Endodermal cell (in vitro differentiated cells): ENCODE measurements around the gene CACNA1D. TPM values are rescaled to one million over a fixed set of nuclear protein-coding genes. Genes with fewer than 3 reads are reported as not detected.

Experiments
- DNase-seq: peaks from one replicate; pipeline ENCODE4 v3.0.0-alpha.2; 2017
- H3K27ac ChIP-seq: 2 replicates; pipeline ENCODE4 v1.5.1; 2013; ENCODE audit warnings: mild to moderate bottlenecking, low read depth, low read length, moderate library complexity
- H3K27me3 ChIP-seq: 2 replicates; pipeline ENCODE4 v1.6.1; 2013; ENCODE audit warnings: mild to moderate bottlenecking, low read length, moderate library complexity; ENCODE audit not compliant: insufficient read depth, control insufficient read depth, poor library complexity, severe bottlenecking
- H3K36me3 ChIP-seq: 2 replicates; pipeline ENCODE4 v1.7.0; 2013; ENCODE audit warnings: mild to moderate bottlenecking, low read length, moderate library complexity; ENCODE audit not compliant: control insufficient read depth, insufficient read depth
- H3K4me1 ChIP-seq: one replicate; pipeline ENCODE4 v1.7.0; 2013; ENCODE audit warnings: low read length; ENCODE audit not compliant: control insufficient read depth, insufficient read depth
- H3K4me3 ChIP-seq: 2 replicates; pipeline ENCODE4 v1.5.1; 2013; ENCODE audit warnings: mild to moderate bottlenecking, low read length, moderate library complexity
- H3K9ac ChIP-seq: 2 replicates; pipeline ENCODE4 v1.6.1; 2013; ENCODE audit warnings: mild to moderate bottlenecking, low read length, moderate library complexity; ENCODE audit not compliant: poor library complexity, severe bottlenecking; ENCODE audit errors: extremely low read depth
- H3K9me3 ChIP-seq: 2 replicates; pipeline ENCODE4 v1.6.1; 2013; ENCODE audit warnings: mild to moderate bottlenecking, low read length, moderate library complexity; ENCODE audit not compliant: control insufficient read depth
- H3K27ac Mint-ChIP-seq: 2 replicates; pipeline ENCODE4 v1.8.0; 2020; ENCODE audit warnings: mixed read lengths
- H3K27me3 Mint-ChIP-seq: 2 replicates; pipeline ENCODE4 v1.8.0; 2021; ENCODE audit warnings: mild to moderate bottlenecking, mixed read lengths; ENCODE audit not compliant: insufficient read depth
- H3K36me3 Mint-ChIP-seq: 2 replicates; pipeline ENCODE4 v1.8.0; 2020; ENCODE audit warnings: low read depth, mixed read lengths
- H3K4me1 Mint-ChIP-seq: 2 replicates; pipeline ENCODE4 v1.8.0; 2020; ENCODE audit warnings: mixed read lengths
- H3K4me3 Mint-ChIP-seq: 2 replicates; pipeline ENCODE4 v1.8.0; 2020; ENCODE audit warnings: mild to moderate bottlenecking, moderate library complexity, mixed read lengths
- H3K9me3 Mint-ChIP-seq: 2 replicates; pipeline ENCODE4 v1.8.0; 2020; ENCODE audit warnings: mild to moderate bottlenecking, mixed read lengths
- CTCF ChIP-seq: fragments of 200-600 bp; sonication (generic); conservative IDR thresholded peaks from 2 replicates; pipeline ENCODE4 v1.5.0; 2021; ENCODE audit warnings: antibody characterized with exemption, mild to moderate bottlenecking
- WGBS, 2 experiments: methylation state at CpG; one replicate each; pipeline versions ENCODE4 v1.1.5 to v1.1.7; 2013; ENCODE audit warnings: missing lambda C conversion rate in 2 of 2, mixed read lengths in 1 of 2; ENCODE audit not compliant: insufficient coverage in 1 of 2, insufficient read length in 1 of 2; 5-methylcytosine and 5-hydroxymethylcytosine counted together
- total RNA-seq, 2 donors: library from RNA; stranded (reverse); fragmentation: NEBNext Ultra II Directional in 1 of 2; extraction: Animal tissue kit (Norgen Biotek cat#: 25700) in 1 of 2; gene quantifications; 2 replicates in 1 of 2; 3 replicates in 1 of 2; pipeline ENCODE4 v1.2.1, GENCODE V29; 2021

CACNA1D gene
- total RNA-seq, 2 donors from 2014 or later: 2.2 to 3.8 TPM

GRCh38 chr3:53758846-53759245 is 264.4 kb downstream of the CACNA1D start:
- TF ChIP-seq CTCF: no peak
- no peak overlapping the region for H3K27ac ChIP-seq
- H3K9ac ChIP-seq: no peak overlapping the region
- Mint-ChIP-seq H3K27ac (no peak overlapping the region), H3K36me3 (no peaks in the 10 kb centered on the region), H3K9me3 (no peaks in the 10 kb centered on the region), H3K4me3 (no peak overlapping the region), H3K27me3 (no peaks in the 10 kb centered on the region), H3K4me1 (no peaks in the 10 kb centered on the region)
- no peaks in the 10 kb centered on the region for H3K9me3 ChIP-seq
- no peaks in the 10 kb centered on the region for H3K27me3 ChIP-seq
- no peak overlapping the region for H3K4me3 ChIP-seq
- no peaks in the 10 kb centered on the region for H3K36me3 ChIP-seq
- WGBS, 2 experiments: 63 to 94% methylated on average over 1 to 3 of the region's 3 CpGs
- DNase-seq: no peak
- H3K4me1 ChIP-seq: no peaks in the 10 kb centered on the region

GRCh38 chr3:53763353-53763752 is 268.9 kb downstream of the CACNA1D start:
- no peak overlapping the region for H3K27ac Mint-ChIP-seq
- 93% methylated on average over 7 of the region's 7 CpGs; no CpG with 5 or more reads in 1 of the 2 experiments for WGBS, 2 experiments
- H3K27me3 Mint-ChIP-seq: no peaks in the 10 kb centered on the region

GRCh38 chr3:53764026-53764775 is 269.8 kb downstream of the CACNA1D start:
- Histone ChIP-seq H3K4me1 (peaks cover 2% of the 10 kb centered on the region), H3K9me3 (no peaks in the 10 kb centered on the region), H3K4me3 (no peak overlapping the region), H3K36me3 (no peaks in the 10 kb centered on the region), H3K9ac (no peak overlapping the region), H3K27ac (no peak overlapping the region), H3K27me3 (no peaks in the 10 kb centered on the region)
- H3K36me3 Mint-ChIP-seq: no peaks in the 10 kb centered on the region
- TF ChIP-seq CTCF: peak; percentile 15
- 88 to 95% methylated on average over 8 to 14 of the region's 14 CpGs for WGBS, 2 experiments
- no peaks in the 10 kb centered on the region for H3K9me3 Mint-ChIP-seq
- no peak overlapping the region for H3K4me3 Mint-ChIP-seq
- peak; percentile 50 for DNase-seq
- no peak overlapping the region for H3K27ac Mint-ChIP-seq
- H3K27me3 Mint-ChIP-seq: no peaks in the 10 kb centered on the region
- peaks cover 7% of the 10 kb centered on the region for H3K4me1 Mint-ChIP-seq

More at GRCh38 chr3:53763353-53763752, 268.9 kb downstream of the CACNA1D start:
- H3K4me1 Mint-ChIP-seq: no peaks in the 10 kb centered on the region
- no peaks in the 10 kb centered on the region for H3K4me1 ChIP-seq
- H3K4me3 ChIP-seq: no peak overlapping the region
- H3K9me3 Mint-ChIP-seq: no peaks in the 10 kb centered on the region
- H3K4me3 Mint-ChIP-seq: no peak overlapping the region
- peak; percentile 38 for DNase-seq
- no peak overlapping the region for H3K9ac ChIP-seq
- no peaks in the 10 kb centered on the region for H3K36me3 ChIP-seq
- no peaks in the 10 kb centered on the region for H3K9me3 ChIP-seq
- H3K27ac ChIP-seq: no peak overlapping the region
- no peak for TF ChIP-seq CTCF
- H3K36me3 Mint-ChIP-seq: no peaks in the 10 kb centered on the region
- H3K27me3 ChIP-seq: no peaks in the 10 kb centered on the region
